GM18508 (cell line): ENCODE measurements around the gene PITHD1.
"Not testable (repeated sequence)": the region's sequence is repeated elsewhere in the genome, so short reads cannot be mapped to it uniquely, and the experiment has no call there.

Experiments used
- ATAC-seq: cut with Tn5 transposase; IDR thresholded peaks from one replicate; pipeline ENCODE4 v1.9.1; 2021; ENCODE audit warnings: moderate number of reproducible peaks; ENCODE audit not compliant: insufficient read depth, unreplicated experiment

Gene PITHD1, protein sequence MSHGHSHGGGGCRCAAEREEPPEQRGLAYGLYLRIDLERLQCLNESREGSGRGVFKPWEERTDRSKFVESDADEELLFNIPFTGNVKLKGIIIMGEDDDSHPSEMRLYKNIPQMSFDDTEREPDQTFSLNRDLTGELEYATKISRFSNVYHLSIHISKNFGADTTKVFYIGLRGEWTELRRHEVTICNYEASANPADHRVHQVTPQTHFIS

DNA sequence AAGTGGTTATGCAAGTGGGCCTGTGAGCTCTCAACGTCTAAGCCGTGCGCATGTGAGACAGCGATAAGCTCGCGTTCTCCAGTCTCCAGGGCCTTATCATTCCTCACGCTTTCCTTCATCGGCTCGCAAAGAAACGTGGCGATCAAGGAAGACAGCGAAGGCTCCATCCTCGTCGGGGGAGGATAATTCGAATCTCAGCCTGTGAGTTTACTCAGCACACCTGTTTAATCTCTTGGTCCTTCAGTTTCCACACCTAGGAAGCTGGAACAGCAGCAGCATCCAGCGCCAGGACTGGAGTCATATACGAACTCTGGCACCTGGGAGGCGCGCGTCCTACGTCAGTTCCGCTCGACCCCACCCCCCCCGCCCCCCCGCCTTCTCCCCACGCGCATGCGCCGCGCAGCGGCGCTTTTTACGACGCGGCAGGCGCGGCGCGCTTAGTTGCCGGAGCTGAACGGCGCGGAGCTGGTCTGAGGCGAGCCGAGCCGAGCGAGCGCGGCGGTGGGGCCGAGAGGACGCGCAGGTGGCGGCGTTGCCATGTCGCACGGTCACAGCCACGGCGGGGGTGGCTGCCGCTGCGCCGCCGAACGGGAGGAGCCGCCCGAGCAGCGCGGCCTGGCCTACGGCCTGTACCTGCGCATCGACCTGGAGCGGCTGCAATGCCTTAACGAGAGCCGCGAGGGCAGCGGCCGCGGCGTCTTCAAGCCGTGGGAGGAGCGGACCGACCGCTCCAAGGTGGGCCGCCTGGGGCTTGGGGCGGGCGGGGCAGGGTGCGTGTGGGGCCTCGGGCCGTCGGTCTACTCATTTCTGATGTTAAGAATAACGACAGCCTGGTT lies at the start of gene PITHD1:
PITHD1 (plus strand) TSS at position 440 of the 836 bp plus-strand sequence; CDS start at position 538, 98 bp downstream.
- no peak for ATAC-seq

DNA sequence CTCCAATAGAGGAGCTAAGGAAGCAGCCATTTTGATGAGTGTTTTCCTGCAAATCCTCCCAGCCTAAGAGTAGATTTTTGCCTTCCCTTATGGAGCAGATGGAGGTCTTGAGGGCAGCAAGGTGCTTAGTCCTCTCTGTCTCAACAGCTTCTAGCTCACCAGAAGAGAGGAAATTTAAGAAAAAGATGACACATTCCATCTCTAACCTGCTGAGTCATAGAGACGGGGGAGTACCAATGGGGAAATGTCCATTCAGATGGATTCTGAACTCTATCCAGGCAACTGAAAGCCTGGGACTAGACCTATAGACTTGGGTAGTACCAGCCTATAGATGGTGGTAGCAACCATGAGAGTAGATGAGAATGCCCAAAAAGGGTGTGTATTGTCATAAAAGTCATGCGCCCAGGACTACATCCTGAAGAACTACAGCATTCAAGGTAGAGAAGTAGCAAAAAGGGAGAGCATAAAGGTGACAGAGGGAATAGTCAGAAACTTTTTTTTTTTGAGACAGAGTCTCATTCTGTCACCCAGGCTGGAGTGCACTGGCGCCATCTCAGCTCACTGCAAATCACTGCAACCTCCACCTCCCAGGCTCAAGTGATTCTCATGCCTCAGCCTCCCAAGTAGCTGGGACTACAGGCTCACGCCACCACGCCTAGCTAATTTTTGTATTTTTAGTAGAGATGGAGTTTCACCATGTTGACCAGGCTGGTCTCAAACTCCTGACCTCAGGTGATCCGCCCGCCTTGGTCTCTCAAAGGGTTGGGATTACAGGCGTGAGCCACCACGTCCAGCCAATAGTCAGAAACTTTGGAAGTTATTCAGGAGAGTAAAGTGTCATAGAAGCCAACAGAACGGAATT lies 45.6 kb upstream of the PITHD1 start:
- ATAC-seq = no peak

DNA sequence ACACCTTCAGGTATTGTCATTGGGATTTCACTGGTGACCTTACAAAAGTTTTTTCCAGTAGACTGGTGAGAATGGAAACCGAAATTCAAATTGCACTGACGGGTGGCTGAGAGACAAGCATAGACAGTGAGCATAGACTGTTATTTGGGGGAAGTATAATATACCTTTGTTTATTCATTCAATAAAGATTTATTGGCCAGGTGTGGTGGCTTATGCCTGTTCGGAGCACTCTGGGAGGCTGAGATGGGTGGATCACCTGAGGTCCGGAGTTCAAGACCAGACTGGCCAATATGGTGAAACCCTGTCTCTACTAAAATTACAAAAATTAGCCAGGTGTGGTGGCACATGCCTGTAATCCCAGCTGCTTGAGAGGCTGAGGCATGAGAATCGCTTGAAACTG lies 44.9 kb upstream of the PITHD1 start:
- ATAC-seq = not testable (repeated sequence)

DNA sequence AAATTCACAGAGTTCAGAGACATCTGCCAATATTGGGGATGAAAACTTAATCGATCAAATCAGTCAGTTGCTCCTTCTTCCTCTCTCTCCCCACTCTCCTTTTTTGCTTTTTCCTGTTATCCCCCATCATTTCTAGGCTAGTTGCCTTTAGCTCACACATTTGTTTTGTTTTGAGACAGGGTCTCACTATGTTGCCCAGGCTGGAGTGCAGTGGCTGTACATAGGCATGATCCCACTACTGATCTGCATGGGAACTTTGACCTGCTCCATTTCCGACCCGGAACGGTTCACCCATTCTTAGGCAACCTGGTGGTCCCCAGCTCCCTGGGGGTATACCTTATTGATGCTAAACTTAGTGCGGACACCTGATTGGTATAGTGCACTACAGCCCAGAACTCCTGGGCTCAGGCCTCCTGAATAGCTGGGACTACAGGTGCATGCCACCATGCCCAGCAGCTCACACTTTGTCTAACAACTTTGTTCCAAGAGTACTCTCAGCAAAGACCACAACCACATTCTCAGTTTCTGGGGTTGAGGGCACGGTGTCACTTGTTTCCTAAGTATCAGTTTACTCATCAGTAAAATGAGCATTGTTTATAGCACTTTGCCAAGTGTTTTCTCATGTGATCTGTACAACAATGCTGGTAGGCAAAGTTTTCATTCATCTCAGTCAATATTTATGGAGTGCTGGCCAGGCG lies 41.6 kb upstream of the PITHD1 start:
- ATAC-seq = no peak

DNA sequence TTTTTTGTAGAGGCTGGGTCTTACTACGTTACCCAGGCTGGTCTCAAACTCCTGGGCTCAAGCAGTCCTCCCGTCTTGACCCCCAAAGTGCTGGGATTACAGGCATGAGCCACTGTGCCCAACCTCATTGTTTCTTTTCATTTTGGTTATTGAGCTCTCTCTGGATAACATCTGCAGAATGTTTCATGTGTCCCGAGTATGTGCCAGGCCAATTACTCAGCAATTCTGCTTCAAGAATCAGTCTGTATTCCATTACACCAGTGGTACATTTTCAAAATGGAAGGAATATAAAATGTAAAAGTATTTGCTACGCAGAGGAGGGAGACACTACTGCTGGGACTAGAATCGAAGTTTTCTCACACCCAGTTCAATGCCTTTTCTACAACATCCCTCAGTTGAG lies 36.6 kb upstream of the PITHD1 start:
- ATAC-seq = no peak

DNA sequence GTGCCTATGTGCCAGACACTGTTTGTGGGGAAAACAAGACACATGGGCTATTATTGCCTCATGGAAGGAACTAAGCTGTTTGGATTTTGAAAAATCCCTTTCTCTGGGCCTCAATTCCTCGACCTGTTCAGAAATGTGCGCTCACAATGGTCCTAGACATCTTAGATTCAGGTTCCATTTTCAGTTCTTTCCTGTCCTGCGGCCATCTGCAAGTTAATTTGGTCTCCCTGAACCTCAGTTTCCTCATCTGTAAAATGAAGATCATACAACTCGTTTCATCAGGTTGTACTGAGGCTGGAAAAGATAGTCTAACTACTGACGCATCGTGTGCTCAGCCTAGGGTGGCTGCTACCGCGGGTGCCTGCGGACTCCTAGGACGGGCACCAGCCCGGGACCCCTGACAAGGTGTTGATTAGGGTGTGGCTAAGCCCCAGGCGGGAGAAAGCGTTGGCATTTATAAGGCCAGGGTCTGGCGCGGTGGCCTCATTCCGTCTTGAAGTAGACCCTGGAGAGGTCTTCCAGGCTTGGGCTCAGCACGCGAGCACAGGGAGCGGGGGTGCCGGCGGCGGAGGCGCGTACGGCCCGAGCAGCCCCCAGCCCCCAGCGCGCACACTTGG lies 35.4 kb upstream of the PITHD1 start:
- ATAC-seq = no peak

DNA sequence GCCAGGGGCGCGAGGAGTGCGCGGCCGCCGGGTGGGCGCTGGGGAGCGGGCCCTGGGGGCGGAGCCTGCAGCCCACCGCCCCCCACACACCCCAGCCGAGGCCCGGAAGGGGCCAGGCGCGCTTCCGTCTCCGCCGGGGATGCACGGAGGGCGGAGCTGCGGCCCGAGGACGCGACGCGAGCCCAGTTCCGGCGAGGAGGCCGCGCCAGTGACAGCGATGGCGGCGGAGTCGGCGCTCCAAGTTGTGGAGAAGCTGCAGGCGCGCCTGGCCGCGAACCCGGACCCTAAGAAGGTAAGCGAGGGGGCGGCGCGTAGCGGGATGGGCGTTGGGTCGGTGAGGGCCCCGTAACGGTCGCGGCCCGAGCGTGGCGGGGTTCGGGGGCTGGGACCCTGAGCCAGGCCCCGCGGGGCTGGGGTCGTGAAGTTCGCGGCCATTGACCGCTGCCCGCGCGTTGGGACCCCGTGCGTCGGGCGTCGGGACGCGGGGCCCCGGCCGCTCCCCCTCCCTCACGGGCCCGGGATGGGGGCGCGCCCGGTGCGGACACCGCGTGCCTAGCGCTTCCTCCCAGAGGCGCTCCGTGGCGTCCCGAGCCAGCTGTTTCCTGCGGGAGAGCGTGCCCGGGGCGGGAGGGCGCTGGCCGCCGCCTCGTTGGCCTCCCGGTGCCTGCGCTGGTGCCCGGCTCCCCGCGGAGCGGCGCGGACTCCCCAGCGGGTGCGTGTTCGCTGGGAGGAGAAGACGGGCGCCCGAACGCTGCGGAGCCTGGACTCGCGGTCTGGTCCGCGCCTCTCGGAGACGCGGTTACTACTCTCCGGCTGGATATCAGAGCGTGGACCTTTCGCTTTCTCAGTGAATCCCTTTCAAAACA lies 34.7 kb upstream of the PITHD1 start, which contains the start of gene ELOA:
ELOA (plus strand) TSS at position 185 of the 866 bp plus-strand sequence; CDS start at position 218, 33 bp downstream.
- no peak for ATAC-seq

DNA sequence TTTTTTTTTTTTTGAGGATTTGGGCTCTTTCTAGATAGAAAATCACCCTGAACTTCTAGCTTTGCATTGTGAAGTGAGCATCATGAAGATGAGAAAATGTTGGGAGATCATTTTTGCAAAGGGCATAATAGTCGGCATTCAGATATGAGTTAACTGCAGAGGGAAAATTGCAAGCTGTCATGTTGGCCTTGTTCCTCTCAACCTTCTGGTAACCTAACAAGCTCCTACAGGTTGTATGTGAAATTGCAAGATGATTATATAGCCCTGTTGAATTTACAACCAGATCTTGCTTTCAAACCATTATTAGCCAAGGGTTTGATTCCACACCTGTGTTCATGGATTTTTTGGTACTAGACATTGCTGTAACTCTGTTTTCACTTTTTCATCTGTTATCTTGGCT lies 32.7 kb upstream of the PITHD1 start:
- no peak for ATAC-seq

DNA sequence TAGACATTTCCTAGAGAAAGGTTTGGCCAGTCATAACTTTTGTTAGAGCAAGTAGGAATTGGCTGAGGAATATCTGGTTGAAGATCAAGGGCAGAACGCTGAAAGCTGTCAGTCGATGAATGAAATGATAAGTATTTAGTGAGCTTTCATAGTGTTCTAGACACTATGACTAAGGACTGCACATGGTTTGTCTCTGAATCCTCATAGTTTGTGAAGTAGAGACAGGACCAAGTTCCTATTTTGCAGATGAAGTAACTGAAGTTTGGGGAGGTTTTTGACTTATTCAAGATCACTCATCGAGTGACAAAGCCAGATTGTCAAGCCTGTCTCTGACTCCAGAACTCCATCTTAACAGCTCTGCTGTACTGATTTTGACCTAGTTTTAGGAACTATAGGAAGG lies 30.2 kb upstream of the PITHD1 start:
- ATAC-seq = no peak

DNA sequence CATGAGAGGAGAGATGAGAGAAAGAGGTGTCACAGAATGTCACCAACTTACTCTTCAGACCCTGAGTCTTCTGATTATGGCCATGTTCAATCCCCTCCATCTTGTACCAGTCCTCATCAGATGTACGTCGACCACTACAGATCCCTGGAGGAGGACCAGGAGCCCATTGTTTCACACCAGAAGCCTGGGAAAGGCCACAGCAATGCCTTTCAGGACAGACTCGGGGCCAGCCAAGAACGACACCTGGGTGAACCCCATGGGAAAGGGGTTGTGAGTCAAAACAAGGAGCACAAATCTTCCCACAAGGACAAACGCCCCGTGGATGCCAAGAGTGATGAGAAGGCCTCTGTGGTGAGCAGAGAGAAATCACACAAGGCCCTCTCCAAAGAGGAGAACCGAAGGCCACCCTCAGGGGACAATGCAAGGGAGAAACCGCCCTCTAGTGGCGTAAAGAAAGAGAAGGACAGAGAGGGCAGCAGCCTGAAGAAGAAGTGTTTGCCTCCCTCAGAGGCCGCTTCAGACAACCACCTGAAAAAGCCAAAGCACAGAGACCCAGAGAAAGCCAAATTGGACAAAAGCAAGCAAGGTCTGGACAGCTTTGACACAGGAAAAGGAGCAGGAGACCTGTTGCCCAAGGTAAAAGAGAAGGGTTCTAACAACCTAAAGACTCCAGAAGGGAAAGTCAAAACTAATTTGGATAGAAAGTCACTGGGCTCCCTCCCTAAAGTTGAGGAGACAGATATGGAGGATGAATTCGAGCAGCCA lies 27.0 kb upstream of the PITHD1 start:
- ATAC-seq = no peak

DNA sequence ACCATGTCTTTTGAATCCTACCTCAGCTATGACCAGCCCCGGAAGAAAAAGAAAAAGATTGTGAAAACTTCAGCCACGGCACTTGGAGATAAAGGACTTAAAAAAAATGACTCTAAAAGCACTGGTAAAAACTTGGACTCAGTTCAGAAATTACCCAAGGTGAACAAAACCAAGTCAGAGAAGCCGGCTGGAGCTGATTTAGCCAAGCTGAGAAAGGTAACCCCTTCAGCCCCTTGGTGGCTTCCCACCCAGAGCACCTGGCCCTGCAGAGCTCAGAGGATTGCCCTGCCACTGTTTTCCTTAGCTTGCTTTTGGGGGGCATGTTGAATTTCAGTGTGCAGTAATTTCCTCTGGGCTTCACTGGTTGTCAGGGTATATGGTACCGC lies 26.4 kb upstream of the PITHD1 start:
- no peak for ATAC-seq

DNA sequence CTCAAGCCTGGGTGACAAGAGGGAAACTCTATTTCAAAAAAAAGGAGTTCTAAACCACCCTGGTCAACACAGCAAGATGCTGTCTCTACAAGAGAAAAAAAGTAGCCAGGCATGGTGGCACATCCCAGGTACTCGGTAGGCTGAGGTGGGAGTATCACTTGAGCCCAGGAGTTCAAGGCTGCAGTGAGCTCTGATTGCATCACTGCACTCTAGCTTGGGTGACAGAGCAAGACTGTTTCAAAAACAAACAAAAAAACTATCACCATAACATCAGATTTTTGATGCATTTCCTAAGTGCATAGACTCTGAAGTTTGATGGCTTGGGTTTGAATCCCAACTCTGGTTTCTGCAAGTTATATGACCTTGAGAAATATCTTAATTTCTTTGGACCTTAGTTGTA lies 25.3 kb upstream of the PITHD1 start:
- ATAC-seq = no peak

DNA sequence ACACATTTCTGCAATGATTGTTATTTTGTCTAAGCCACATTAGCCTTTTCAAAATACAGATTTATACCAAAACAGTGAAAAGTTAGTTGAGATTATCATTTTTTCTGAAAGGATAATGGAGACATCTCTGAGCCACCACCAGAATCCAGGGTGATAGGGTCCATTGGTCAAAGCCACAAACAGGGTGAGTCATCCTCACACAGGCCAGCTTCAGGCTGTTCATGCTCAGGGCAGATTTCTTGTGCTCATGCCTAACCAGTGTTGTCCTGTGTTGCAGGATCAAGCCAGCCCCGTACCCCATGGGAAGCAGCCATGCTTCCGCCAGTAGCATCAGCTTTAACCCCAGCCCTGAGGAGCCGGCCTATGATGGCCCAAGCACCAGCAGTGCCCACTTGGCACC lies 21.5 kb upstream of the PITHD1 start:
- ATAC-seq = no peak

DNA sequence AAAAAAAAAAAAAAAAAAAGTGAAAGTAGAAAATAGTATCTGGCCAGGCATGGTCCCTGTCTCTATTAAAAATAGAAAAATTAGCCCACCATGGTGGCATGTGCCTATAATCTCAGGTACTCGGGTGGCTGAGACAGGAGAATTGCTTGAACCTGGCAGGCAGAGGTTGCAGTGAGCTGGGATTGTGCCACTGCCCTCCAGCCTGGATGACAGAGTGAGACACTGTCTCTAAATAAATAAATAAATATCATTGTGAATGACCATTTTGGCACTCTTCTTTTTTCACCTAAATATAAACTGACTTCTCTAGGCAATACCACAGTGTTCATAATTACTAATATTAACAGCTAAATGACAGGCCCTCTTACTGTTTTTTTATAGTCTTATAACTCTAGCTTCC lies 20.4 kb upstream of the PITHD1 start:
- ATAC-seq = no peak

DNA sequence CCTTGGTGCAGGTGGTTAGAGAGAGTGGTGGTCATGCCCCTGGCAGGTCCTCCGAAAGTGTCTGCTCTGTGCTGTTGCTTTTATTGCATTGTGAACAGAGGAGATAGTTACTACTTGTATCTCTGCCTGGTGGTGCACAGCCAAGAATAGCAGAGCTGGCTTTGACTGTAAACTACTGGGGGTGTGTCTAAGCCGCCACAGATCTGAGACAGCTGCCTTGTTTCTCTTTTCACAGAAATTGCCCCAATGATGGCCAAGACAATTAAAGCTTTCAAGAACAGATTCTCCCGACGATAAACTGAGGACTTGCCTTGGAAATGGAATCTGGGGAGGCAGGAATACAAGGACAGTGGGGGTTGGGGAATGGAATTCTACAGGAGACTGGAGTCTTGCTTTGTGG lies 18.9 kb upstream of the PITHD1 start:
- no peak for ATAC-seq

DNA sequence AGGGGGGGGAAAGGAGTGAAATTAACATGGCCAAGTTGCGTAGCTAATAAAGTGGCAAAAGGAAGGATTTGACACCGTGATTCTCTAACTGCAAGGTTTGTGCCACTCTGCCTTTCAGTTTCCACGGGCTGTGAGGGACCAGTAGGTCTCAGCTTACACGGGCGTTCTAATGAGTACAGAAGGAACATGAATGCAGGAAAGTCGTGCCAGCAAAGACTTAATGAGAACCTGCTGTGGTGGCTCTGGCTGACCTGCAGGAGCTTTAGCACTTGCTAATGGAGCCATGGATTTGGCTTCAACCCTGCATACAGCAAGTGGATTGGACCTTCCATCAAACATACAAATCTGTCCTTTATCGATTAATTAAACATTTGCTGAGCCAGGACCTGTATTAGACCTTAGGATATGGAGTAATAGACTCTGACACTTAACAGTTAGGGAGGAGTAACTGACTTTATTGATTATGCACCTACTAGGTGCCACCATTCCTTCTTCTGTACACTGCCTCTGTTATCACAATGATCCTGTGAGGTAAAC lies 15.1 kb upstream of the PITHD1 start:
- ATAC-seq = no peak

DNA sequence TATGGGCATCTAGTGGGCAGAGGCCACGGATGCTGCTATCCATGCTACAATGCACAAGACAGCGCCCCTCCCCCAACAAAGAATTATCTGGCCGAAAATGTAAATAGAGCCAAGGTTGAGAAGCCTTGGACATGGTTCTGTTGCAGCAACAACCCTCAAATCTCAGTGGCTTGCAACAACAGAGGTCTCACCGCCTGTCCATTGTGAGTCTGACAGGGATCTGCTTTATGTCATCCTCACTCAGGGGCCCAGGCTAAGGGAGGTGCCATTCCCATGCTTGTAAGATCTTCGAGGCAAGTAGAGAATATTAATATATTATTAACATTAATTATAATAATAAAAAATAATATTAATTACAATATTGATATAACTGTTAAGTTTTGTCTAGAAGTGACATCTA lies 9.5 kb upstream of the PITHD1 start:
- no peak for ATAC-seq
